Measurements from ENCODE around the gene KCNJ4.

Gene KCNJ4

GRCh38 chr22:38462960-38463784 is 8.2 kb upstream of the KCNJ4 start:
- H3K27ac Mint-ChIP-seq, result no peak overlapping the region
- H3K27me3 Mint-ChIP-seq, result peaks cover 96% of the 10 kb centered on the region
- no peaks in the 10 kb centered on the region for H3K9me3 Mint-ChIP-seq
- H3K4me3 Mint-ChIP-seq, result no peak overlapping the region
- peaks cover 44% of the 10 kb centered on the region for H3K4me1 Mint-ChIP-seq
- no peak for ATAC-seq
- H3K36me3 Mint-ChIP-seq, result no peaks in the 10 kb centered on the region

GRCh38 chr22:38461414-38462081 is 6.5 kb upstream of the KCNJ4 start:
- H3K27me3 Mint-ChIP-seq, result peaks cover 97% of the 10 kb centered on the region
- no peaks in the 10 kb centered on the region for H3K9me3 Mint-ChIP-seq
- no peak overlapping the region for H3K27ac Mint-ChIP-seq
- H3K4me1 Mint-ChIP-seq, result peaks cover 34% of the 10 kb centered on the region
- ATAC-seq, result peak; percentile 54
- H3K36me3 Mint-ChIP-seq, result no peaks in the 10 kb centered on the region
- H3K4me3 Mint-ChIP-seq, result no peak overlapping the region

GRCh38 chr22:38461057-38461413 is 6.0 kb upstream of the KCNJ4 start:
- no peaks in the 10 kb centered on the region for H3K9me3 Mint-ChIP-seq
- H3K4me1 Mint-ChIP-seq, result peaks cover 39% of the 10 kb centered on the region
- H3K36me3 Mint-ChIP-seq, result no peaks in the 10 kb centered on the region
- peaks cover 97% of the 10 kb centered on the region for H3K27me3 Mint-ChIP-seq
- peak; percentile 52 for ATAC-seq
- H3K27ac Mint-ChIP-seq, result no peak overlapping the region
- H3K4me3 Mint-ChIP-seq, result no peak overlapping the region

GRCh38 chr22:38460426-38460840 is 5.4 kb upstream of the KCNJ4 start:
- H3K4me3 Mint-ChIP-seq, result no peak overlapping the region
- ATAC-seq, result peak; percentile 13
- no peak overlapping the region for H3K27ac Mint-ChIP-seq
- no peaks in the 10 kb centered on the region for H3K9me3 Mint-ChIP-seq
- no peaks in the 10 kb centered on the region for H3K36me3 Mint-ChIP-seq
- H3K27me3 Mint-ChIP-seq, result peaks cover 92% of the 10 kb centered on the region
- peaks cover 33% of the 10 kb centered on the region for H3K4me1 Mint-ChIP-seq

- Mint-ChIP-seq H3K27ac (no peak overlapping the region), H3K27me3 (peaks cover 86% of the 10 kb centered on the region), H3K4me3 (peak overlapping the region; percentile 11), H3K4me1 (peaks cover 33% of the 10 kb centered on the region), H3K36me3 (no peaks in the 10 kb centered on the region), H3K9me3 (no peaks in the 10 kb centered on the region)
- ATAC-seq, result no peak
These were observed 2.1 kb upstream of the KCNJ4 start for GRCh38 chr22:38456841-38457699.

- peak overlapping the region; percentile 11 for H3K4me3 Mint-ChIP-seq
- no peak for ATAC-seq
- H3K27ac Mint-ChIP-seq, result no peak overlapping the region
- H3K27me3 Mint-ChIP-seq, result peaks cover 86% of the 10 kb centered on the region
- H3K36me3 Mint-ChIP-seq, result no peaks in the 10 kb centered on the region
- H3K4me1 Mint-ChIP-seq, result peaks cover 28% of the 10 kb centered on the region
- H3K9me3 Mint-ChIP-seq, result no peaks in the 10 kb centered on the region
These were observed 1.4 kb upstream of the KCNJ4 start for GRCh38 chr22:38456272-38456835.

DNA sequence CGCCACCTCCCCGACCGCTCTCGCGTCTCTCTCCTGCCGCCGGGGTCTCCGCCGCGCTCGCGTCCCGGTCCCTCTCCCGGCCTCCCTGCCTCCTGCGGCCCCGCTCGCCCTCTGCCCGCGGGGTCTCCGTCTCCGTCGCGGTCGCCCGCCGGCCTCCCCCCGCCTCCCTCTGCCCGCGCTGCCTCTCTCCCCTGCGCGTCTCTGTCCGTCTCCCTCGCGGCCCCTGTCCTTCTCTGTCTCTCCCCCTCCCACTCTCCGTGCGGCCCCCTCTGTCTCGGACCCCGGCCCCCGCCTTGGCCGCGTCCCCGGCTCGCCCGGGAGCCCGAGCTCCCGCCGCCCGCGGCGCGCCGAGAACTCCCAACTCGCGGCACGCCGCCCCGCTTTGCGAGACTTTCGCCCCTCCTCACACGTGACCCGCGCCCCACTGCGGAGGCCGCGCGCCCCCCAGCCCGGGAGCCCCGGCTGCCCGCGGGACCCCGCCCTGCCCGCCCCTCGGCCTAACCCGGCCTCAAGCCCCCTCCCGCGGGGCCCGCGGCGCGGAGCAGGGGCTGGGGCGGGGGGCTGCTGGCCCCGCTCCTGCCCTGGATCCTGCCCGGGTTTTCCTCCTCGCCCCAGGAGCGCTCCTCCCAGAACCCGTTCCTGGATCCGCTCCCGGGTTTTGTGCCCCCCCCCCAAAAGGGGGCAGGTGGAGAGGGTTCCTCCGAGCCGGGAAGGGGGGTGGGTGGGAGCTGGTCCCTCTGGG is 702 bp upstream of the KCNJ4 start:
- no peak for ATAC-seq
- Mint-ChIP-seq H3K36me3 (no peaks in the 10 kb centered on the region), H3K27ac (no peak overlapping the region), H3K4me3 (peak overlapping the region; percentile 42), H3K27me3 (peaks cover 86% of the 10 kb centered on the region), H3K4me1 (peaks cover 21% of the 10 kb centered on the region), H3K9me3 (no peaks in the 10 kb centered on the region)

DNA sequence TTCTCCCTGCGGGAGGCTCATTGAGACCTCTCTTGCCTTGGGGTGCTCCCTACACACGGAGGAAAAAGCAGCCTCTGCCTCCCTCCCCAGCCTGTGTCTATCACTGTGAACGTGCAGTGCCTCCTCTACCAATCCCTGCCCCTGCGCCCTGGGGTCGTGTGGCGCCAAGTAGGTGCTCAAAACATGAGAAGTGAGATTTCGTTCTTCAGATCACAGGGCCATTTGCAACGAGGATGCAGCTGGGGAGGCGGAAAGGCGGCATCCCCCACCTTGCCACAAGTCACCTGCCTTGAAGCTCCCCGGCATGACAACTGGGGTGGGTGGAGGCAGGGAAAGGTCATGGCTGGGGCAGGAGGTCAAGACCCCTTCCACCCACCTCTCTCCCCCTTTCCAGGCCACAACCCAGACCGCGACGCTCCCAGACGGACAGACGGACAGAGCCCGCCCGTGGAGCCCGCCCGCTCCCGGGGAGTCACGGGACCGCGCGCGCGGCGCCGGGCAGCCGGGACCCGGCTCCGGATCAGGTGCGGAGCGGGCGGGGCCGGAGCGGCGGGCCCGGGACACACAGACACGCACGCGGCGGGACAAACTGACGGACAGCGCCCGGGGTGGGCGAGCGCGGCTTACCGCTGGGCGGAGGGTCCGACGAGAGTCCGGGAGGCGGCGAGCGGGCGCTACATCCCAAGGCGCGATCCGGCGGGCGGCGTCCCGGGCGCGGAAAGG is 485 bp downstream of the KCNJ4 start:
- Mint-ChIP-seq H3K9me3 (no peaks in the 10 kb centered on the region), H3K27ac (no peak overlapping the region), H3K27me3 (peaks cover 89% of the 10 kb centered on the region), H3K4me3 (peak overlapping the region; percentile 75), H3K4me1 (peaks cover 16% of the 10 kb centered on the region), H3K36me3 (no peaks in the 10 kb centered on the region)
- peak; percentile 17 for ATAC-seq

- Mint-ChIP-seq H3K9me3 (no peaks in the 10 kb centered on the region), H3K27me3 (peaks cover 89% of the 10 kb centered on the region), H3K36me3 (no peaks in the 10 kb centered on the region), H3K27ac (no peak overlapping the region), H3K4me3 (peak overlapping the region; percentile 75), H3K4me1 (peaks cover 16% of the 10 kb centered on the region)
- no peak for ATAC-seq
These were observed 1.0 kb downstream of the KCNJ4 start for GRCh38 chr22:38453996-38454352.

- Mint-ChIP-seq H3K4me3 (no peak overlapping the region), H3K36me3 (no peaks in the 10 kb centered on the region), H3K9me3 (no peaks in the 10 kb centered on the region), H3K27me3 (peaks cover 89% of the 10 kb centered on the region), H3K4me1 (peaks cover 16% of the 10 kb centered on the region), H3K27ac (no peak overlapping the region)
- ATAC-seq, result no peak
These were observed 1.8 kb downstream of the KCNJ4 start for GRCh38 chr22:38453066-38453672.

GRCh38 chr22:38452373-38453065 is 2.5 kb downstream of the KCNJ4 start:
- H3K9me3 Mint-ChIP-seq, result no peaks in the 10 kb centered on the region
- no peaks in the 10 kb centered on the region for H3K36me3 Mint-ChIP-seq
- peaks cover 89% of the 10 kb centered on the region for H3K27me3 Mint-ChIP-seq
- no peak for ATAC-seq
- no peak overlapping the region for H3K4me3 Mint-ChIP-seq
- H3K4me1 Mint-ChIP-seq, result peaks cover 16% of the 10 kb centered on the region
- H3K27ac Mint-ChIP-seq, result no peak overlapping the region

DNA sequence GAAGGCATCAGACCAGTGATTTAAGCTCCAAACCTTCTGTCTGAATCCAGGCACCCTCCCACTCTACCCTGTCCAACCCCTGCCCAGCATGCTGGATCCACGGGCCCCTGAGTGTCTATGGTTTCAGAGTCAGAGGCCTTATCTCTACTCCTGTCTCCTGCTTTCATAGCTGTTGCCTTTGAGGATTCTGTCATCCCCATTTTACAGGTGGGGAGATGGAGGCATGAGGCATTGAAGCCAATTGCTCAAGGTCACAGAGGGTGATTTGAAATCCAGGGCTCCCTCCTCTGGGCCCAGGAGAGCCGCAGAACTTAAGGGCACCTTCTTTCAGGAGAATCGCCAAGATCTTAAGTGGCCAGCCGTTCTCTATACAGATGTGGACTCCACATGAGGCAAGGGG is 3.1 kb downstream of the KCNJ4 start:
- no peaks in the 10 kb centered on the region for H3K9me3 Mint-ChIP-seq
- no peak overlapping the region for H3K27ac Mint-ChIP-seq
- H3K27me3 Mint-ChIP-seq, result peaks cover 89% of the 10 kb centered on the region
- peaks cover 16% of the 10 kb centered on the region for H3K4me1 Mint-ChIP-seq
- no peak for ATAC-seq
- H3K4me3 Mint-ChIP-seq, result no peak overlapping the region
- no peaks in the 10 kb centered on the region for H3K36me3 Mint-ChIP-seq

- H3K27ac Mint-ChIP-seq, result no peak overlapping the region
- no peaks in the 10 kb centered on the region for H3K36me3 Mint-ChIP-seq
- ATAC-seq, result no peak
- H3K27me3 Mint-ChIP-seq, result peaks cover 87% of the 10 kb centered on the region
- H3K4me1 Mint-ChIP-seq, result peaks cover 13% of the 10 kb centered on the region
- H3K9me3 Mint-ChIP-seq, result no peaks in the 10 kb centered on the region
- no peak overlapping the region for H3K4me3 Mint-ChIP-seq
These were observed 3.6 kb downstream of the KCNJ4 start for GRCh38 chr22:38451404-38451803.

Data from stimulated activated memory B cell treated with anti-CD40 and anti-IgM and Interleukin-4, amounts not matched to agents 10 μg/mL and 1 μg/mL and 100 μg/mL, for 72 hours (primary cell).